Transverse colon (tissue), 4 donors: ENCODE results near the gene BAX. TPM values are rescaled to one million over a fixed set of nuclear protein-coding genes. Genes with fewer than 3 reads are reported as not detected.

Experiments
- DNase-seq: peaks from one replicate; pipeline ENCODE4 v3.0.0-alpha.2; 2019
- H3K27ac ChIP-seq, 4 donors: fragments of 200-600 bp; sonication (generic); 2 replicates each; pipeline ENCODE4 v1.5.1; 2016 to 2018; ENCODE audit warnings: inconsistent platforms in 4 of 4
- H3K27me3 ChIP-seq: fragments of 200-600 bp; sonication (generic); 2 replicates; pipeline ENCODE4 v1.5.1; 2017; ENCODE audit warnings: inconsistent platforms
- H3K36me3 ChIP-seq, 4 donors: fragments of 200-600 bp; sonication (generic); 2 replicates each; pipeline ENCODE4 v1.5.1; 2017 to 2019; ENCODE audit warnings: inconsistent platforms in 4 of 4
- H3K4me1 ChIP-seq, 4 donors: fragments of 200-600 bp; sonication (generic); 2 replicates each; pipeline ENCODE4 v1.5.1; 2017 to 2020; ENCODE audit warnings: inconsistent platforms in 4 of 4
- H3K4me3 ChIP-seq, 4 donors: fragments of 200-600 bp; sonication (generic); 1 replicate in 1 of 4; 2 replicates in 3 of 4; pipeline versions ENCODE4 v1.5.1 to v1.6.1; 2017 to 2019; ENCODE audit warnings: inconsistent platforms in 4 of 4
- H3K9me3 ChIP-seq, 2 donors: fragments of 200-600 bp; sonication (generic); 2 replicates each; pipeline ENCODE4 v1.5.1; 2017 to 2019; ENCODE audit warnings: inconsistent platforms in 2 of 2
- EP300 ChIP-seq: sonication (generic); formaldehyde crosslinking; IDR thresholded peaks from one replicate; pipeline ENCODE4 v1.6.1; 2017; ENCODE audit warnings: antibody characterized with exemption, low read depth
- POLR2A ChIP-seq: fragments of 450-650 bp; IDR thresholded peaks from one replicate; pipeline ENCODE4 v1.6.1; 2016; ENCODE audit warnings: antibody characterized with exemption, mild to moderate bottlenecking, moderate library complexity
- POLR2AphosphoS5 ChIP-seq, 3 donors: sonication (generic); formaldehyde crosslinking; IDR thresholded peaks; one replicate each; pipeline ENCODE4 v1.6.1; 2016; ENCODE audit warnings: antibody characterized with exemption in 3 of 3
- WGBS, 2 donors: methylation state at CpG; one replicate each; pipeline ENCODE4 v1.1.5; 2018; ENCODE audit warnings: low coverage in 1 of 2; 5-methylcytosine and 5-hydroxymethylcytosine counted together
- in situ Hi-C, 4 donors: fragments of 200-750 bp; cut with MboI; loops; one replicate each; pipeline versions ENCODE4 v1.15.0 to v1.15.1; 2017; ENCODE audit warnings: low sequenced_read_pairs in 3 of 4, low pct_ligation_motif_present in 1 of 4, low pct_unique_long_range_greater_than_20kb in 1 of 4
- intact Hi-C: fragments of 100-400 bp; cut with DNase I; formaldehyde crosslinking; loops from one replicate; pipeline ENCODE4 v1.15.1; 2023; ENCODE audit warnings: low total_unique reads
- total RNA-seq, 4 donors: library from RNA; depleted of rRNA; stranded (reverse); fragments of >200 nt; gene quantifications; one replicate each; pipeline ENCODE4 v1.1.0, GENCODE V29; 2016
- TF ChIP-seq, protein P1 (sequence below), 5 experiments: fragments of 200-600 bp in 3 of 5; fragments of 450-650 bp in 2 of 5; sonication (generic) in 3 of 5; IDR thresholded peaks; 1 replicate in 2 of 5; 2 replicates in 3 of 5; pipeline ENCODE4 v1.5.1; 2016 to 2017; ENCODE audit warnings: antibody characterized with exemption in 5 of 5, inconsistent platforms in 3 of 5, mild to moderate bottlenecking in 2 of 5, moderate library complexity in 1 of 5

The BAX gene
- total RNA-seq, 4 donors from 2014 or later, result 74.5 to 152 (median 112) TPM

DNA sequence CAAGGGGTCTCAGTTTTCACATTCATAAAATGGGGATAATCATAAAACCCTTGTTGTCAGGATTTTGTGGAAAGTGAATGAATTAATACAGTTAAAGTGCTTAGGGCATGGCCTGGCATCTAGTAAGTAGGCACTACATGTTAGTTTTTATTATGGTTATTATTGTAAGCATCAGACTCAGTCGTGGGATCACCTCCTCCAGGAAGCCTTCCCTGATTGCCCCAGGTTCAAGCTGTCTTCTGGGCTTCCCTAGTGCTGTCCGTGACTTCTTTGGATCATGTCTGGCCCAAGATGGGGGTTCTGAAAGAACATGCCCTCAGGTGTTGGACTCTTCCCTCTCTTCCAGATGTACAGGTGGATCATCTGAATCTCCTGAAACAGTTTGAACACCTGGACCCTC is 43.9 kb upstream of the BAX start:
- WGBS, 2 donors, result 86 to 94% methylated on average over 2 of the region's 2 CpGs
- Histone ChIP-seq H3K27ac (no peak overlapping the region), H3K36me3 (peaks cover 0 to 81% (median 18%) of the 10 kb centered on the region in 4 donors), H3K9me3 (no peaks in the 10 kb centered on the region), H3K27me3 (no peaks in the 10 kb centered on the region), H3K4me3 (no peak overlapping the region), H3K4me1 (peaks cover 0 to 6% (median 0%) of the 10 kb centered on the region in 4 donors)
- no peak for DNase-seq
- in situ Hi-C loops (no loop called here), intact Hi-C loops (no loop called here)
- TF ChIP-seq POLR2AphosphoS5 (IDR thresholded peaks at IDR 0.05), result no peak
- TF ChIP-seq, protein P1, sequence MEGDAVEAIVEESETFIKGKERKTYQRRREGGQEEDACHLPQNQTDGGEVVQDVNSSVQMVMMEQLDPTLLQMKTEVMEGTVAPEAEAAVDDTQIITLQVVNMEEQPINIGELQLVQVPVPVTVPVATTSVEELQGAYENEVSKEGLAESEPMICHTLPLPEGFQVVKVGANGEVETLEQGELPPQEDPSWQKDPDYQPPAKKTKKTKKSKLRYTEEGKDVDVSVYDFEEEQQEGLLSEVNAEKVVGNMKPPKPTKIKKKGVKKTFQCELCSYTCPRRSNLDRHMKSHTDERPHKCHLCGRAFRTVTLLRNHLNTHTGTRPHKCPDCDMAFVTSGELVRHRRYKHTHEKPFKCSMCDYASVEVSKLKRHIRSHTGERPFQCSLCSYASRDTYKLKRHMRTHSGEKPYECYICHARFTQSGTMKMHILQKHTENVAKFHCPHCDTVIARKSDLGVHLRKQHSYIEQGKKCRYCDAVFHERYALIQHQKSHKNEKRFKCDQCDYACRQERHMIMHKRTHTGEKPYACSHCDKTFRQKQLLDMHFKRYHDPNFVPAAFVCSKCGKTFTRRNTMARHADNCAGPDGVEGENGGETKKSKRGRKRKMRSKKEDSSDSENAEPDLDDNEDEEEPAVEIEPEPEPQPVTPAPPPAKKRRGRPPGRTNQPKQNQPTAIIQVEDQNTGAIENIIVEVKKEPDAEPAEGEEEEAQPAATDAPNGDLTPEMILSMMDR (IDR thresholded peaks at IDR 0.05), result no peak
- TF ChIP-seq POLR2A, result no peak
- TF ChIP-seq EP300, result no peak

DNA sequence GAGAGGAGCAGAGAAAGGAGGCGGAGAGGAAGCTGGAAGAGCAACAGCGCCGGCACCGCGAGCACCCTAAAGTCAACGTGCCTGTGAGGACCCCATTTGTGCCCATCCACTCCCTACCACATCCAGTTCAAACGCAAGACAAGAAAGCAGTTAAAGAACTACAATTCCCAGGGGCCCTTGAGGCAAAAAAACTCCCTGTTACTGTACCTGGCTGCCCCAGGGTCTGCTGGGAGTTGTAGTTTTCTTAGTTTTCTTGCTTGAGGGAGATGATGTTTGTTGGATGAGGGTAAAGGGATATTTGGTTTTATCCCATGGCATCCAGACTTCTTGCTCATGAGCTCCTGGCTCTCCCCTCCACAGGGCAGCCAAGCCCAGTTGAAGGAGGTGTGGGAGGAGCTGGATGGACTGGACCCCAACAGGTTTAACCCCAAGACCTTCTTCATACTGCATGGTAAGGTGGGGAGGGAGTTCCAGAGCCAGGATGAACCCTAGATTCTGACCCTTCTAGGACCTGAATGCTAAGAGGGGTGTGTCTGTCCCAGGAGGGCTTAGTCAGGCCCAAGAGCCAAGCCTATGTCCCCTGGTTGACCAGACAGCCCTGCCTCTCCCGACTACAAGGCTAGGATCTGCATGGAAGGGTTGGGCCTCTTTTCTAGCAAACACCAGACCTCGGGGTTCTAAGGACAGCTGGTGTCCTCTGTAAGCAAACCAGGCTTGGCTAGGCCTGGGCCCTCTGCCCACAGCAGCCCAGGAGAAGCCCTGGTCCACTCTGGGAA is 41.4 kb upstream of the BAX start:
- H3K36me3 ChIP-seq, result peaks cover 0 to 79% (median 18%) of the 10 kb centered on the region in 4 donors
- no peaks in the 10 kb centered on the region for H3K27me3 ChIP-seq
- H3K4me1 ChIP-seq, result no peaks in the 10 kb centered on the region
- no peak overlapping the region for H3K4me3 ChIP-seq
- DNase-seq, result no peak
- in situ Hi-C loops, result no loop called here
- H3K9me3 ChIP-seq, result no peaks in the 10 kb centered on the region
- intact Hi-C loops, result no loop called here
- no peak overlapping the region for H3K27ac ChIP-seq
- TF ChIP-seq EP300, result no peak
- no peak for TF ChIP-seq POLR2AphosphoS5 (IDR thresholded peaks at IDR 0.05)
- TF ChIP-seq, protein P1 (IDR thresholded peaks at IDR 0.05), result no peak
- TF ChIP-seq POLR2A, result no peak
- WGBS, 2 donors, result 89% methylated on average over 9 of the region's 9 CpGs; no CpG with 5 or more reads in 1 of the 2 donors

DNA sequence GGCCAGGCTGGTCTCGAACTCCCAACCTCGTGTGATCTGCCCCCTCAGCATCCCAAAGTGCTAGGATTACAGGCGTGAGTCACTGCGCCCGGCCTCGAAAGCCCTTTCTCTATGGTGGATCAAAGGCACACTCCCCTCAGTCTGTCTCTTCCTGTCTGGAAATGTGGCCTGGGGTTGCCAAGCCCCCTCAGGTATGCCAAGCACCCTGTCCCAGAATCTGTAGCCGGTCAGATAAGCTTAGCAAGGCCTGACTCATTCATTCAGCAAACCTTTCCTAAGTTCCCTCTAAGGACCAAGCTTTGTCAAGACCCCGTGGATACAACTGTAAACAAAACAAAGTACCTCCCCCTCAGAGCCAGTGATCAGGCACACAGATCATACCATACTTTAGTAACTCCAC is 40.5 kb upstream of the BAX start:
- peaks cover 0 to 82% (median 18%) of the 10 kb centered on the region in 4 donors for H3K36me3 ChIP-seq
- TF ChIP-seq POLR2A (no peak), POLR2AphosphoS5 (IDR thresholded peaks at IDR 0.05) (no peak), EP300 (no peak)
- TF ChIP-seq, protein P1 (IDR thresholded peaks at IDR 0.05), result no peak
- no peak for DNase-seq
- H3K4me1 ChIP-seq, result no peaks in the 10 kb centered on the region
- no peaks in the 10 kb centered on the region for H3K9me3 ChIP-seq
- intact Hi-C loops (no loop called here), in situ Hi-C loops (no loop called here)
- H3K27me3 ChIP-seq, result no peaks in the 10 kb centered on the region
- no peak overlapping the region for H3K4me3 ChIP-seq
- WGBS, 2 donors, result 99% methylated on average over 8 of the region's 8 CpGs; no CpG with 5 or more reads in 1 of the 2 donors
- H3K27ac ChIP-seq, result no peak overlapping the region

DNA sequence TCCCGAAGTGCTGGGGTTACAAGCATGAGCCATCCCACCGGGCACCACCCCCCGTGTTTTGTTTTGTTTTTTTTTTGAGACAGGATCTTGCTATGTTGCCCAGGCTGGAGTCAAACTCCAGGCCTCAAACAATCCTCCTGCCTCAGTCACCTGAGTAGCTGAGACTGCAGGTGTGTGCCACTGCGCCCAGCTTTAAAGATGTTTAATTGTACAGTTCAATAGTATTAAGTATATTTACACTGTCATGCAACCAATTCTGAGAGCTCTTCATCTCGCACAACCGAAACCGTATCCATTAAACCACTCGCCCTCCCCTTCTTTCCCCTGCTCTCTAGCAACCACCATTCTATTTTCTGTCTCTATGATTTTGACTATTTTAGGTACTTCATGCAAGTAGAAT is 38.9 kb upstream of the BAX start:
- no peak for DNase-seq
- WGBS, 2 donors, result 83 to 85% methylated on average over 8 of the region's 8 CpGs
- H3K4me1 ChIP-seq, result no peaks in the 10 kb centered on the region
- H3K27me3 ChIP-seq, result no peaks in the 10 kb centered on the region
- in situ Hi-C loops, result no loop called here
- H3K27ac ChIP-seq, result no peak overlapping the region
- intact Hi-C loops, result no loop called here
- no peaks in the 10 kb centered on the region for H3K9me3 ChIP-seq
- H3K4me3 ChIP-seq, result no peak overlapping the region
- H3K36me3 ChIP-seq, result peaks cover 0 to 68% (median 12%) of the 10 kb centered on the region in 4 donors
- no peak for TF ChIP-seq POLR2A
- TF ChIP-seq EP300, result no peak
- TF ChIP-seq, protein P1 (IDR thresholded peaks at IDR 0.05), result no peak
- TF ChIP-seq POLR2AphosphoS5 (IDR thresholded peaks at IDR 0.05), result no peak
